ENCODE data around the gene STPG4. TPM values are rescaled to one million over a fixed set of nuclear protein-coding genes. Genes with fewer than 3 reads are reported as not detected.

The STPG4 gene
- total RNA-seq, result not detected

DNA sequence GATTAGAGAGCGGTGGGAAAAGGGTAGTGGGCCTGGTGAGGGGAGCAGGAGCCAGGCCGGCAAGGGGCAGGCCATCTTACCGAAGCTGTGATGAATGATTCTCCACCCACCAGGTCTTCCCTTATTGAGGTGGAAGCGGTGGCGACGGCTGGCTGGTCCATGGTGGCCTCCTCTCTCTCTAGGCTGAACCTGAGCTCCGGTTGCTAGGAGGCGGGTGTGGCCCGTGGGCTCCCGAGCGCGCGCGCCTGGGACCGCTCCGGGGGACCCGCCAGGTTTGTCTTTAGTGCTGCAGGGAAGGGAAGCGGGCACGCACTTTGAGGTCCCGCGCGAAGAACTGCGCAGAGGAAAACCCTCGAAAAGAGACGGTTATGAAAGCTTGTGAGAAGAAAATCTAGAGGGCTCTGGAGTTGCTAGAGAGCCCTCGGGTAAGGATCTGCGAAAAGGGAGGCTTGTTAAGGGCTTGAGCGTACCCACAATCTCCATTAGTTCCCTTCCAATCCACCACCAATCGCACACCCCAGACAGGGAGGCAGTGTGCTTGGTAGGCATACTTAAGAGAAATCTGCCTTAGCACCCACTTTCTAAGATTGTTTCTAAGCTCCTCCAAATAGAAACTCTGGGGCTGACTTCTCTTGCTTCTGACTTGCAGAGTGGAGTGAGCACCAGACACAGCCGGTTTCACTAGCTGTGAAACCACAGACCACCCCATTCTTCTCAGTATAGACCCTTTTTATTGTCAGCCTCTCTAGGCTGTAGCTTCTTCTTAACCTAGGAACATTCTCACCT lies at the start of gene STPG4:
STPG4 (minus strand) TSS at position 218 of the 786 bp plus-strand sequence; CDS start at position 161, 57 bp downstream.
- TF ChIP-seq CTCF (IDR thresholded peaks at IDR 0.05; ENCODE audit: low read depth), result no peak

DNA sequence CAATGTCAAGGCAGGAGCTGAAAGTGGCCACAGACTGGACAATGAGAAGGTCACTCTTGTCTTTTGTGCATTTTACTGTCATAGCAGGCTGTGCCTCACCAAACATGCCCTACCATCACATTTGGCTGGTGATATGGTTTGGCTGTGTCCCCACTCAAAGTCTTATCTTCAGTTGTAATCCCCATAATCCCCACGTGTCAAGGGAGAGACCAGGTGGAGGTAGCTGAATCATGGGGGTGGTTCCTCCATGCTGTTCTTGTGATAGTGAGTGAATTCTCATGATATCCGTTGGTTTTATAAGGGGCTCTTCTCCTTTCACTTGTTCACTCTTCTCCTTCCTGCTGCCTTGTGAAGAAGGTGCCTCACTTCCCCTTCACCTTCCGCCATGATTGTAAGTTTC lies 49.6 kb upstream of the STPG4 start:
- no peak for TF ChIP-seq CTCF (IDR thresholded peaks at IDR 0.05; ENCODE audit: low read depth)

GRCh38 chr2:47203995-47204394 lies 48.9 kb upstream of the STPG4 start:
- TF ChIP-seq CTCF (IDR thresholded peaks at IDR 0.05; ENCODE audit: low read depth), result no peak

- TF ChIP-seq CTCF (IDR thresholded peaks at IDR 0.05; ENCODE audit: low read depth), result no peak
Observed at GRCh38 chr2:47201224-47201623, 46.1 kb upstream of the STPG4 start.

- no peak for TF ChIP-seq CTCF (IDR thresholded peaks at IDR 0.05; ENCODE audit: low read depth)
Observed at GRCh38 chr2:47198985-47199451, 43.9 kb upstream of the STPG4 start.

- no peak for TF ChIP-seq CTCF (IDR thresholded peaks at IDR 0.05; ENCODE audit: low read depth)
Observed at GRCh38 chr2:47196499-47196898, 41.4 kb upstream of the STPG4 start.

- TF ChIP-seq CTCF (IDR thresholded peaks at IDR 0.05; ENCODE audit: low read depth), result no peak
Observed at GRCh38 chr2:47196046-47196445, 40.9 kb upstream of the STPG4 start.

Measured in subcutaneous adipose tissue (tissue), 4 donors.